H9 (cell line): ENCODE measurements around the gene FUT2. TPM values are rescaled to one million over a fixed set of nuclear protein-coding genes. Genes with fewer than 3 reads are reported as not detected.

Source experiments
- DNase-seq: peaks from one replicate; pipeline ENCODE4 v3.0.0-alpha.2; 2017
- H2AFZ ChIP-seq: one replicate; pipeline ENCODE4 v1.6.1; 2013; ENCODE audit warnings: mild to moderate bottlenecking, low read length, control low read depth, moderate library complexity
- H2AK5ac ChIP-seq: 2 replicates; pipeline ENCODE4 v1.6.1; 2013; ENCODE audit warnings: low read length, control low read depth, mixed read lengths; ENCODE audit not compliant: insufficient read length
- H2BK120ac ChIP-seq: one replicate; pipeline ENCODE4 v1.6.1; 2013; ENCODE audit warnings: low read depth, mild to moderate bottlenecking, low read length, control low read depth, inconsistent platforms; ENCODE audit not compliant: poor library complexity, severe bottlenecking
- H2BK12ac ChIP-seq: 2 replicates; pipeline ENCODE4 v1.6.1; 2013; ENCODE audit warnings: low read length, control low read depth, mixed read lengths, low read depth; ENCODE audit not compliant: insufficient read length
- H2BK15ac ChIP-seq: 2 replicates; pipeline ENCODE4 v1.6.1; 2013; ENCODE audit warnings: low read depth, low read length, control low read depth
- H2BK20ac ChIP-seq: one replicate; pipeline ENCODE4 v1.6.1; 2013; ENCODE audit warnings: low read depth, mild to moderate bottlenecking, low read length, control low read depth, inconsistent platforms; ENCODE audit not compliant: poor library complexity, severe bottlenecking
- H2BK5ac ChIP-seq: 2 replicates; pipeline ENCODE4 v1.6.1; 2013; ENCODE audit warnings: low read length, control low read depth, mixed read lengths; ENCODE audit not compliant: insufficient read length
- H3K14ac ChIP-seq: 2 replicates; pipeline ENCODE4 v1.6.1; 2013; ENCODE audit warnings: low read length, control low read depth; ENCODE audit not compliant: insufficient read depth
- H3K18ac ChIP-seq: 2 replicates; pipeline ENCODE4 v1.6.1; 2013; ENCODE audit warnings: low read depth, mild to moderate bottlenecking, mixed read lengths, low read length, control low read depth; ENCODE audit not compliant: insufficient read length
- H3K23ac ChIP-seq: 2 replicates; pipeline ENCODE4 v1.6.1; 2013; ENCODE audit warnings: low read length, control low read depth, mixed read lengths, low read depth; ENCODE audit not compliant: insufficient read length
- H3K23me2 ChIP-seq: 2 replicates; pipeline ENCODE4 v1.6.1; 2013; ENCODE audit warnings: low read depth, mild to moderate bottlenecking, mixed read lengths, low read length, control low read depth; ENCODE audit not compliant: insufficient read length, poor library complexity, severe bottlenecking
- H3K27ac ChIP-seq: 2 replicates; pipeline ENCODE4 v1.5.1; 2013; ENCODE audit warnings: low read length, control low read depth, mixed read lengths, low read depth; ENCODE audit not compliant: insufficient read length
- H3K27me3 ChIP-seq: 2 replicates; pipeline ENCODE4 v1.6.1; 2013; ENCODE audit warnings: low read length, control low read depth, inconsistent platforms; ENCODE audit not compliant: insufficient read depth
- H3K4ac ChIP-seq: 2 replicates; pipeline ENCODE4 v1.6.1; 2013; ENCODE audit warnings: low read depth, mild to moderate bottlenecking, control low read depth, inconsistent platforms, low read length, moderate library complexity
- H3K4me1 ChIP-seq: 2 replicates; pipeline ENCODE4 v1.6.1; 2013; ENCODE audit warnings: low read length, control low read depth, inconsistent platforms; ENCODE audit not compliant: insufficient read depth
- H3K4me2 ChIP-seq: 2 replicates; pipeline ENCODE4 v1.6.1; 2013; ENCODE audit warnings: low read length, control low read depth, mixed read lengths; ENCODE audit not compliant: insufficient read length, insufficient read depth
- H3K56ac ChIP-seq: 2 replicates; pipeline ENCODE4 v1.6.1; 2013; ENCODE audit warnings: low read depth, mild to moderate bottlenecking, mixed read lengths, low read length, control low read depth; ENCODE audit not compliant: insufficient read length
- H3K79me1 ChIP-seq: 2 replicates; pipeline ENCODE4 v1.6.1; 2013; ENCODE audit warnings: low read depth, mild to moderate bottlenecking, moderate library complexity, low read length, control low read depth, inconsistent platforms; ENCODE audit not compliant: insufficient read depth, poor library complexity, severe bottlenecking
- H3K79me2 ChIP-seq: 2 replicates; pipeline ENCODE4 v1.6.1; 2013; ENCODE audit warnings: low read length, control low read depth, inconsistent platforms; ENCODE audit not compliant: insufficient read depth
- H3K9ac ChIP-seq: 2 replicates; pipeline ENCODE4 v1.6.1; 2013; ENCODE audit warnings: low read length, control low read depth, mixed read lengths; ENCODE audit not compliant: insufficient read length; ENCODE audit errors: extremely low read depth
- H3K9me3 ChIP-seq: one replicate; pipeline ENCODE4 v1.6.1; 2013; ENCODE audit warnings: low read depth, low read length, inconsistent platforms; ENCODE audit not compliant: control insufficient read depth
- H3T11ph ChIP-seq: one replicate; pipeline ENCODE4 v1.6.1; 2013; ENCODE audit warnings: mild to moderate bottlenecking, low read length, control low read depth, inconsistent platforms
- H4K20me1 ChIP-seq: one replicate; pipeline ENCODE4 v1.6.1; 2013; ENCODE audit not compliant: control insufficient read depth, insufficient read length, insufficient read depth
- H4K5ac ChIP-seq: 2 replicates; pipeline ENCODE4 v1.6.1; 2013; ENCODE audit warnings: low read depth, mild to moderate bottlenecking, mixed read lengths, low read length, control low read depth; ENCODE audit not compliant: insufficient read length
- H4K8ac ChIP-seq: replicated peaks from 2 replicates; pipeline ENCODE4 v1.6.1; 2013; ENCODE audit warnings: low read length, control low read depth, mixed read lengths, low read depth; ENCODE audit not compliant: insufficient read length
- H4K91ac ChIP-seq: 2 replicates; pipeline ENCODE4 v1.6.1; 2013; ENCODE audit warnings: low read depth, mild to moderate bottlenecking, moderate library complexity, mixed read lengths, low read length, control low read depth; ENCODE audit not compliant: insufficient read length
- H3K27ac Mint-ChIP-seq, 3 experiments: 2 replicates in 2 of 3; 3 replicates in 1 of 3; pipeline ENCODE4 v1.8.0; 2020 to 2021; ENCODE audit warnings: mixed read lengths in 3 of 3, mild to moderate bottlenecking in 1 of 3, moderate library complexity in 1 of 3
- H3K27me3 Mint-ChIP-seq: 2 replicates; pipeline ENCODE4 v1.8.0; 2021; ENCODE audit warnings: low read depth, mild to moderate bottlenecking, moderate library complexity, mixed read lengths
- H3K36me3 Mint-ChIP-seq, 3 experiments: 2 replicates in 2 of 3; 3 replicates in 1 of 3; pipeline ENCODE4 v1.8.0; 2020 to 2021; ENCODE audit warnings: low read depth in 3 of 3, mixed read lengths in 3 of 3; ENCODE audit not compliant: insufficient read depth in 1 of 3
- H3K4me1 Mint-ChIP-seq, 2 experiments: 2 replicates each; pipeline ENCODE4 v1.8.0; 2020; ENCODE audit warnings: mixed read lengths in 2 of 2
- H3K4me3 Mint-ChIP-seq, 2 experiments: 2 replicates in 1 of 2; 3 replicates in 1 of 2; pipeline ENCODE4 v1.8.0; 2020 to 2021; ENCODE audit warnings: mild to moderate bottlenecking in 2 of 2, mixed read lengths in 2 of 2, moderate library complexity in 1 of 2
- H3K9me3 Mint-ChIP-seq, 2 experiments: 2 replicates in 1 of 2; 3 replicates in 1 of 2; pipeline ENCODE4 v1.8.0; 2020; ENCODE audit warnings: mild to moderate bottlenecking in 2 of 2, mixed read lengths in 2 of 2, moderate library complexity in 1 of 2
- WGBS: extraction: QIAGEN DNeasy Blood & Tissue Kit; methylation state at CpG from one replicate; pipeline ENCODE4 v1.1.7; 2013; ENCODE audit warnings: missing lambda C conversion rate, low lambda C conversion rate, mixed read lengths; ENCODE audit not compliant: insufficient read length; ENCODE audit errors: extremely low coverage; 5-methylcytosine and 5-hydroxymethylcytosine counted together
- total RNA-seq: library from RNA; stranded (reverse); gene quantifications from 2 replicates; pipeline ENCODE4 v1.2.1, GENCODE V29; 2021
- TF ChIP-seq, protein P1 (sequence below): fragments of 200-600 bp; sonication (generic); conservative IDR thresholded peaks from 3 replicates; pipeline ENCODE4 v1.8.0; 2021; ENCODE audit warnings: antibody characterized with exemption, mild to moderate bottlenecking

FUT2 gene
- total RNA-seq, 1 experiment from 2014 or later = 11.4 TPM

DNA sequence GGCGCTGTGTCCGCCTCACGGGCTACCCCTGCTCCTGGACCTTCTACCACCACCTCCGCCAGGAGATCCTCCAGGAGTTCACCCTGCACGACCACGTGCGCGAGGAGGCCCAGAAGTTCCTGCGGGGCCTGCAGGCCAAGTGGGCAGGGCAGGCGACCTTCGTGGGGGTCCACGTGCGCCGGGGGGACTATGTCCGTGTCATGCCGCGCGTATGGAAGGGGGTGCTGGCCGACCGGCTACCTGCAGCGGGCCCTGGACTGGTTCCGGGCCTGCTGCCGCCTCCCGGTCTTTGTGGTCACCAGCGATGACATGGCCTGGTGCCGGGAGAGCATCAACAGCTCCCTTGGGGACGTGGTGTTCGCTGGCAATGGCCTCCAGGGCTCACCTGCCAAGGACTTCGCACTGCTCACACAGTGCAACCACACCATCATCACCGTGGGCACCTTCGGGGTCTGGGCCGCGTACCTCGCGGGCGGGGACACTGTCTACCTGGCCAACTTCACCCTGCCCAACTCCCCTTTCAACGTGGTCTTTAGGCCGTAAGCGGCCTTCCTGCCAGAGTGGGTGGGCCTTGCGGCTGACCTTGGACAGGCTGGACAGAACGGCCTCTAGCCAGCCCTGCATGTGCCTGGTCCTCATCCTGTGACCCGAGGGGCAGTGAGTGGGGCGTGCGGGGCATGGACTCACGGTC lies 15.2 kb upstream of the FUT2 start:
- H3K27me3 Mint-ChIP-seq = peaks cover 9% of the 10 kb centered on the region
- no peaks in the 10 kb centered on the region for H3K9me3 Mint-ChIP-seq
- H3K79me1 ChIP-seq = no peaks in the 10 kb centered on the region
- no peak overlapping the region for H2BK20ac ChIP-seq
- H2BK12ac ChIP-seq = no peak overlapping the region
- H3K4me1 Mint-ChIP-seq = peaks cover 3 to 8% of the 10 kb centered on the region in 2 experiments
- H3K27ac Mint-ChIP-seq = no peak overlapping the region
- no peak overlapping the region for H2AFZ ChIP-seq
- no peaks in the 10 kb centered on the region; a peak in 1 of 7 replicates for H3K36me3 Mint-ChIP-seq
- H3K18ac ChIP-seq = no peak overlapping the region
- no peaks in the 10 kb centered on the region; the same call in 1 of the 2 replicates for H3K27me3 ChIP-seq
- H3K56ac ChIP-seq = no peak overlapping the region
- WGBS = no CpG with 5 or more reads among the region's 45 CpGs
- no peak overlapping the region for H3K4me2 ChIP-seq
- H3K14ac ChIP-seq = no peak overlapping the region; the same call in 1 of the 2 replicates
- H2AK5ac ChIP-seq = no peak overlapping the region
- no peak overlapping the region for H3K4ac ChIP-seq
- no peak overlapping the region for H2BK120ac ChIP-seq
- no peak overlapping the region for H3K4me3 Mint-ChIP-seq
- no peak overlapping the region for H3T11ph ChIP-seq
- H3K9me3 ChIP-seq = no peaks in the 10 kb centered on the region
- DNase-seq = no peak
- TF ChIP-seq, protein P1, sequence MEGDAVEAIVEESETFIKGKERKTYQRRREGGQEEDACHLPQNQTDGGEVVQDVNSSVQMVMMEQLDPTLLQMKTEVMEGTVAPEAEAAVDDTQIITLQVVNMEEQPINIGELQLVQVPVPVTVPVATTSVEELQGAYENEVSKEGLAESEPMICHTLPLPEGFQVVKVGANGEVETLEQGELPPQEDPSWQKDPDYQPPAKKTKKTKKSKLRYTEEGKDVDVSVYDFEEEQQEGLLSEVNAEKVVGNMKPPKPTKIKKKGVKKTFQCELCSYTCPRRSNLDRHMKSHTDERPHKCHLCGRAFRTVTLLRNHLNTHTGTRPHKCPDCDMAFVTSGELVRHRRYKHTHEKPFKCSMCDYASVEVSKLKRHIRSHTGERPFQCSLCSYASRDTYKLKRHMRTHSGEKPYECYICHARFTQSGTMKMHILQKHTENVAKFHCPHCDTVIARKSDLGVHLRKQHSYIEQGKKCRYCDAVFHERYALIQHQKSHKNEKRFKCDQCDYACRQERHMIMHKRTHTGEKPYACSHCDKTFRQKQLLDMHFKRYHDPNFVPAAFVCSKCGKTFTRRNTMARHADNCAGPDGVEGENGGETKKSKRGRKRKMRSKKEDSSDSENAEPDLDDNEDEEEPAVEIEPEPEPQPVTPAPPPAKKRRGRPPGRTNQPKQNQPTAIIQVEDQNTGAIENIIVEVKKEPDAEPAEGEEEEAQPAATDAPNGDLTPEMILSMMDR = no peak
- H2BK15ac ChIP-seq = no peak overlapping the region
- no peak overlapping the region for H4K91ac ChIP-seq
- H4K20me1 ChIP-seq = no peaks in the 10 kb centered on the region
- no peaks in the 10 kb centered on the region for H3K4me1 ChIP-seq
- H3K9ac ChIP-seq = no peak overlapping the region
- H3K79me2 ChIP-seq = no peaks in the 10 kb centered on the region
- H3K23me2 ChIP-seq = no peaks in the 10 kb centered on the region
- no peak overlapping the region for H4K5ac ChIP-seq
- no peak overlapping the region for H2BK5ac ChIP-seq
- H3K23ac ChIP-seq = no peak overlapping the region
- H4K8ac ChIP-seq = no peak overlapping the region
- H3K27ac ChIP-seq = no peak overlapping the region
